Immature natural killer cell (primary cell): ENCODE data around the gene ACYP1. TPM values are rescaled to one million over a fixed set of nuclear protein-coding genes. Genes with fewer than 3 reads are reported as not detected.

Experiments used
- DNase-seq, 3 donors: peaks; one replicate each; pipeline ENCODE4 v3.0.0; 2022; ENCODE audit warnings: mixed read lengths in 1 of 3
- H3K27ac Mint-ChIP-seq, 6 donors: one replicate each; pipeline ENCODE4 v1.8.0; 2020; ENCODE audit warnings: mixed read lengths in 6 of 6, mild to moderate bottlenecking in 5 of 6, inconsistent platforms in 4 of 6, moderate library complexity in 3 of 6
- H3K27me3 Mint-ChIP-seq, 3 donors: one replicate each; pipeline ENCODE4 v1.8.0; 2020 to 2021; ENCODE audit warnings: low read depth in 3 of 3, mild to moderate bottlenecking in 3 of 3, mixed read lengths in 3 of 3, moderate library complexity in 3 of 3, inconsistent platforms in 1 of 3
- H3K36me3 Mint-ChIP-seq, 3 donors: one replicate each; pipeline ENCODE4 v1.8.0; 2020; ENCODE audit warnings: mixed read lengths in 3 of 3, inconsistent platforms in 2 of 3, mild to moderate bottlenecking in 2 of 3
- H3K4me1 Mint-ChIP-seq, 2 donors: one replicate each; pipeline ENCODE4 v1.8.0; 2020; ENCODE audit warnings: inconsistent platforms in 2 of 2, mild to moderate bottlenecking in 2 of 2, mixed read lengths in 2 of 2, moderate library complexity in 1 of 2
- H3K4me3 Mint-ChIP-seq, 5 donors: one replicate each; pipeline ENCODE4 v1.8.0; 2020; ENCODE audit warnings: mild to moderate bottlenecking in 5 of 5, mixed read lengths in 5 of 5, inconsistent platforms in 3 of 5, moderate library complexity in 3 of 5
- H3K9me3 Mint-ChIP-seq, 6 donors: one replicate each; pipeline ENCODE4 v1.8.0; 2020; ENCODE audit warnings: mild to moderate bottlenecking in 6 of 6, mixed read lengths in 6 of 6, inconsistent platforms in 4 of 6, moderate library complexity in 3 of 6
- polyA plus RNA-seq, 3 donors: library from polyadenylated mRNA; unstranded; fragments of 300-500 nt; fragmentation: Illumina TruSeq; gene quantifications; one replicate each; pipeline ENCODE4 v1.2.3, GENCODE V29; 2021

Gene ACYP1
- polyA plus RNA-seq, 3 donors from 2014 or later = 14.1 to 19.6 (median 15.4) TPM

DNA sequence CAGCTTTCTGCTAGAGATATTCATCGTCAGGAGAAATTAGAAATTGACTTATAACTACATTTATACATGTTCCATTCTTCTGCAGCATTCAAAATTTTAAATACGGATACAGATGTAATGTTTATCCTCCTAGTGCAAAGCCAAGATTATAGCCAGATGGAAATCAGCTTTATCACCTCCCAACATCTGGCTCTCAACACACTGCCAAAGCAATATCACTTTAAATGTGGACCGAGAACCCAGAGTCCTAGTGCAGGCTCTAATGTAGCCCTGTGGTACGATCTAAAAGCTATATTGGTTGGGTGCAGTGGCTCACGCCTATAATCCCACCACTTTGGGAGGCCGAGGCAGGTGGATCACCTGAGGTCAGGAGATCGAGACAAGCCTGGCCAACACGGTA, 19.1 kb downstream of the ACYP1 start:
- H3K4me3 Mint-ChIP-seq = no peak overlapping the region
- no peaks in the 10 kb centered on the region for H3K27me3 Mint-ChIP-seq
- peaks cover 5 to 43% of the 10 kb centered on the region in 2 donors for H3K4me1 Mint-ChIP-seq
- no peak overlapping the region for H3K27ac Mint-ChIP-seq
- no peaks in the 10 kb centered on the region for H3K9me3 Mint-ChIP-seq
- H3K36me3 Mint-ChIP-seq = peaks cover 0 to 9% (median 7%) of the 10 kb centered on the region in 3 donors
- no peak for DNase-seq

GRCh38 chr14:75044322-75044721, 19.5 kb downstream of the ACYP1 start:
- Mint-ChIP-seq H3K4me3 (no peak overlapping the region), H3K9me3 (no peaks in the 10 kb centered on the region), H3K4me1 (peaks cover 4 to 40% of the 10 kb centered on the region in 2 donors), H3K27ac (no peak overlapping the region), H3K27me3 (no peaks in the 10 kb centered on the region), H3K36me3 (peaks cover 0 to 9% (median 5%) of the 10 kb centered on the region in 3 donors)
- DNase-seq = no peak

DNA sequence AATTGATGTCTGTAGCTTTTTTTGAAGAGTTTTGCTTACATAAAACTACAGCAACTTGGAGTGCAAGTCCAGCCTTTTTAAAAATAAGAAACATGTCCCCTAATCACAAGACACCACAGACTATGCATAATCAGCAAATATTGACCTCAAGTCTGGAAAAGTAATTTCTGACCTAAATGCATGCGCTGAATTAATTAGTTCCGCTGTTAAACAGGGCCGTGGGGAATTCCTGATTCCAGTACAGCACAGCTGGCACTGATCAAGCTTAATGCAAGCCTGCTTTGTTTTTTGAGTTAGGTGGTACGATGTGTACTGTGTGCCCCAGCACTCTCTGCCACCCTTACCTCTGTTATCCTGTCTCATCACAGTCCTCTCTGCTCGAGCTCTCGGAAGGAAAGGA, 21.8 kb downstream of the ACYP1 start:
- Mint-ChIP-seq H3K36me3 (peaks cover 8 to 16% (median 10%) of the 10 kb centered on the region in 3 donors), H3K4me3 (no peak overlapping the region), H3K27me3 (no peaks in the 10 kb centered on the region), H3K27ac (no peak overlapping the region), H3K4me1 (peaks cover 4 to 32% of the 10 kb centered on the region in 2 donors), H3K9me3 (no peaks in the 10 kb centered on the region)
- DNase-seq = no peak

- DNase-seq = no peak
- H3K27ac Mint-ChIP-seq = no peak overlapping the region
- H3K9me3 Mint-ChIP-seq = no peaks in the 10 kb centered on the region
- peaks cover 4 to 28% of the 10 kb centered on the region in 2 donors for H3K4me1 Mint-ChIP-seq
- H3K27me3 Mint-ChIP-seq = no peaks in the 10 kb centered on the region
- H3K36me3 Mint-ChIP-seq = peaks cover 12 to 18% (median 15%) of the 10 kb centered on the region in 3 donors
- H3K4me3 Mint-ChIP-seq = no peak overlapping the region
These were observed 22.2 kb downstream of the ACYP1 start for GRCh38 chr14:75041613-75042012.

GRCh38 chr14:75040959-75041358, 22.9 kb downstream of the ACYP1 start:
- H3K27me3 Mint-ChIP-seq = no peaks in the 10 kb centered on the region
- peaks cover 15 to 21% (median 16%) of the 10 kb centered on the region in 3 donors for H3K36me3 Mint-ChIP-seq
- no peaks in the 10 kb centered on the region for H3K9me3 Mint-ChIP-seq
- no peak overlapping the region for H3K4me3 Mint-ChIP-seq
- H3K4me1 Mint-ChIP-seq = peaks cover 4 to 24% of the 10 kb centered on the region in 2 donors
- H3K27ac Mint-ChIP-seq = no peak overlapping the region
- DNase-seq = no peak

DNA sequence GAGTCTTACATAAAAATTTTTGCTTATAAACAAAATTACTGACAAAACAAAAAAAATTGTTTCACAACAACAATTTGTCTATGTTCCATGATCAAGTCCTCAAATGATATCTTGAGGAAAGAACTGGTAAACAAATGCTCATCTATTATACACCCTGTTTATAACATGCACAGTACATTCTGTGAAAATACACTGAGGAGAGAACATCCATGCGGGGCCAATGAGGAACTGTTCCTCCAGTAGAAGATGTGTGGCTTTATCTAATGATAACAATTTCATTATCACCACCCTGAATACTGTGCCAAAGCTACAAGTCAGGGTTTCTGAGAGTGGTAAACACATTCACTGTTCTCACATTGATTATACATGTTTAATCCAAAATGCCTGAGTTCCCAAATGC, 23.3 kb downstream of the ACYP1 start:
- H3K4me1 Mint-ChIP-seq = peaks cover 2 to 19% of the 10 kb centered on the region in 2 donors
- H3K4me3 Mint-ChIP-seq = no peak overlapping the region
- H3K9me3 Mint-ChIP-seq = no peaks in the 10 kb centered on the region
- H3K36me3 Mint-ChIP-seq = peaks cover 19 to 25% (median 20%) of the 10 kb centered on the region in 3 donors
- H3K27ac Mint-ChIP-seq = no peak overlapping the region
- no peaks in the 10 kb centered on the region for H3K27me3 Mint-ChIP-seq
- no peak for DNase-seq

DNA sequence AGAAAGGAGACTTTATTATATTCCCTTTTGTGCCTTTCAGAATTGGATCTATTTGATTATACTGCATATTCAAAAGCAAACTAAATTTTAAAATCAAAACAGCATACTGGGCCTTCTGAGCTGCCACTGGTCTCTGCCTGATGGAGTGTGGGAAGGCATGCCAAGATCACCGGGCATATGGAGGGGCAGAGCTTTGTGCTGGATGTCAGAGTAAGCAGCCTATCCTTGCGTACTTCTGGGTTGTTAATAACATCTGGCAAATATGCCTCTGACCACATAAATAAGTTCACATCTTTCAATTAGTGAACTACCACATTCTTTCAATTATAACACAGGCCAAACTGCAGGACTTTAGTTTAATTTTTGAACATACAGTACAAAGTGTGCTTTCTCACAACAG, 30.9 kb downstream of the ACYP1 start:
- Mint-ChIP-seq H3K27ac (no peak overlapping the region), H3K4me3 (no peak overlapping the region), H3K9me3 (no peaks in the 10 kb centered on the region), H3K4me1 (no peaks in the 10 kb centered on the region), H3K27me3 (no peaks in the 10 kb centered on the region), H3K36me3 (peaks cover 22 to 48% (median 40%) of the 10 kb centered on the region in 3 donors)
- no peak for DNase-seq

DNA sequence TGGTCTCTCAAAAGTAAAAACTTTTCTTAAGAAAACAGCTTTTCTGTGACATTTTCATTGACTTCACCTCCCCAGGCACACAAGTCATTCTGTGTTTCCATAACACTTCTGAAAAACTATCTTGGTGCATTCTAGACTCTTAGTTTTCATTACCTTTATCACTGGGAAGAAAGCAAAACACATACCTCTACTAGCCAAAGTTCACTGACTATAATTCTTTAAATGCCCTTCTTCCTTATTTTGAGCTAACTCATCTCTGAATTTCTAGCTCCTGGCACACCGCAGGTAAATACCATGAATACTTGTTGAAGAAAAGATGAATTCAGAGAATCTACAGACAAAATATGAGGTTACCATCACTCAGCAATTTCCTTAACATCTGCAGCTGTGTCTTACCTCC, 33.7 kb downstream of the ACYP1 start:
- no peaks in the 10 kb centered on the region for H3K27me3 Mint-ChIP-seq
- H3K36me3 Mint-ChIP-seq = peaks cover 10 to 33% (median 28%) of the 10 kb centered on the region in 3 donors
- DNase-seq = no peak
- H3K27ac Mint-ChIP-seq = no peak overlapping the region
- no peak overlapping the region for H3K4me3 Mint-ChIP-seq
- no peaks in the 10 kb centered on the region for H3K4me1 Mint-ChIP-seq
- H3K9me3 Mint-ChIP-seq = no peaks in the 10 kb centered on the region

GRCh38 chr14:75025876-75026275, 37.9 kb downstream of the ACYP1 start:
- no peak overlapping the region for H3K27ac Mint-ChIP-seq
- peaks cover 15 to 24% (median 15%) of the 10 kb centered on the region in 3 donors for H3K36me3 Mint-ChIP-seq
- no peaks in the 10 kb centered on the region for H3K9me3 Mint-ChIP-seq
- no peaks in the 10 kb centered on the region for H3K27me3 Mint-ChIP-seq
- no peak for DNase-seq
- H3K4me3 Mint-ChIP-seq = no peak overlapping the region
- no peaks in the 10 kb centered on the region for H3K4me1 Mint-ChIP-seq

DNA sequence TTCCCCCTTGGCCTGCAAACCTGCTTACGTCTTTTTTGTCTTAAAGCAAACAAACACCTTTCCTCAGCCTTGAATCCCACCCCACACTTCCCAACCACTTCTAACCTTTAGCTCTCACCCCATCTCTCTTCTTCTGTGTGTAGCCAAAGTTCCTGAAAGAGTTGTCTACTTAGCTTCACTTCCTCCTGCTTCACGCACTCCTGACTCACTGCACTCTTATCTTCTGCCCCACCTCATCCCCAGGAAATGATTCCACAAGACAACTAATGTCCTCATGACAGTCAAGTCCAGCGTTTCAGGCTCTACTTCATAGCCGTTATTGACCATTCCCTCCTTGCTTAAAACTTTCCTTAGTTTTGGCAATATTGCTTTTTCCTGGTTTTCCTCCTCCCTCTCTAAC, 38.7 kb downstream of the ACYP1 start:
- Mint-ChIP-seq H3K27me3 (no peaks in the 10 kb centered on the region), H3K36me3 (peaks cover 12 to 20% (median 14%) of the 10 kb centered on the region in 3 donors), H3K27ac (no peak overlapping the region), H3K4me1 (no peaks in the 10 kb centered on the region), H3K9me3 (no peaks in the 10 kb centered on the region), H3K4me3 (no peak overlapping the region)
- no peak for DNase-seq

DNA sequence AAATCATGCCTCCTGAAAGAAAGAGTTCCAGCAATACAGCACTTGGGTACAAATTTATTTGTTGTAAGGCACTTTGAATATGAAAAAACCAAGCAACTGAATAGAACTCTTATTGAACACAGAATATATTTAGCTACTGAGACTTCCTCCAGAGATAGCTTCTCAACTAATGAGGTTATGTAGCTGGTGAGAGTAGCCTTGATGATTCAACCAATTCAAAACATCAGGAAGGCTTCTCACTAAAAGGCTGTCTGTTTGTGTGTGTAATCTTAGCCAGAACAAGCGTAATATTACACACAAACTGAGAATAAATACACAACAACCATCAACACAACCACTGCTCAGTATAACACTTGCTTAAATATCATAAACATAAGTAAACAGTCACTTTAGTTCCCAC, 40.7 kb downstream of the ACYP1 start:
- no peaks in the 10 kb centered on the region for H3K27me3 Mint-ChIP-seq
- no peak for DNase-seq
- H3K9me3 Mint-ChIP-seq = no peaks in the 10 kb centered on the region
- peaks cover 17 to 32% (median 19%) of the 10 kb centered on the region in 3 donors for H3K36me3 Mint-ChIP-seq
- H3K4me1 Mint-ChIP-seq = no peaks in the 10 kb centered on the region
- no peak overlapping the region for H3K4me3 Mint-ChIP-seq
- peak overlapping the region in 1 of 6 donors; percentile 20 for H3K27ac Mint-ChIP-seq

DNA sequence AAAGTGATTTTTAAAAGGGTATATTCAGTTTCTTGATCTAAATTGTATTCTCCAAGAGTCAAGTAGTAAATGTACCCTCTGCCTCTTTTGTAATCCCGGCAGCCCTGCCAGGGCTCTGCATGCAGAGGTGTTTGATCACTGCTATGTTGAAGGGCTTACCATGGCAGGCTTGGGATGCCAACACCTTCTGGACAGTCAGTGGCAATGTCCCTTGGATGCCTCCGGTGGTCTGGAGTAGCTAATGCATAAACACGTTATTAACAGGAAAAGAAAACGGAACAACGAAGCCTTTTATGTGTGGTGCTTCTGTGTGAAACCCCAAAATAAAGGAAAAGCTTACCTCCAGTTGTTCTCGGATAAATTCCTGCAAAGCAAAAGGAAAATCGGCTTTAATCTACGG, 41.2 kb downstream of the ACYP1 start:
- Mint-ChIP-seq H3K36me3 (peaks cover 17 to 33% (median 19%) of the 10 kb centered on the region in 3 donors), H3K4me1 (no peaks in the 10 kb centered on the region), H3K9me3 (no peaks in the 10 kb centered on the region), H3K27ac (peak overlapping the region in 1 of 6 donors; percentile 19), H3K27me3 (no peaks in the 10 kb centered on the region), H3K4me3 (no peak overlapping the region)
- DNase-seq = peak in 1 of 3 donors; percentile 13

GRCh38 chr14:75018694-75019093, 45.1 kb downstream of the ACYP1 start:
- Mint-ChIP-seq H3K36me3 (peaks cover 30 to 58% (median 33%) of the 10 kb centered on the region in 3 donors), H3K4me3 (no peak overlapping the region), H3K27ac (peak overlapping the region in 1 of 6 donors; percentile 1), H3K9me3 (no peaks in the 10 kb centered on the region), H3K4me1 (no peaks in the 10 kb centered on the region), H3K27me3 (no peaks in the 10 kb centered on the region)
- DNase-seq = no peak

DNA sequence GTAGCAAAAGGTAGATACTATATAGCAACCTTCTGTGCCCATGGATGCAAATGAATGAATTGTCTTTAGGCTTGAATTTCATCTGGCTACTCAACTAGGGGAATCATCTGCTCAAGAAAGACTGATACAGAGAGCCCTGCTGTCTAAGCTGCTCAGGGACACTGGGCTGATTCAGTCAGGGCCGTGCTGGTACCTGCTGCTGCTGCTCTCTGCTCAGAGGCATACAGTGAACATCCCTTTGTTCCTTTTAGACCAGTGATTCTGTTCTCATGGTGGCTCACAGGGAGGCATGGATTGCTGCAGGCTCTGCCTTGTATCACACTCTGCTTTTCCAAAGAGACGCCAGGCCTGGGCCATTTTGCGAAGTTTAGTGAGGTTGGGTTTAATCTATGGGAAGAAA, 47.0 kb downstream of the ACYP1 start:
- DNase-seq = no peak
- peak overlapping the region in 1 of 6 donors; percentile 59 for H3K27ac Mint-ChIP-seq
- no peaks in the 10 kb centered on the region for H3K27me3 Mint-ChIP-seq
- H3K36me3 Mint-ChIP-seq = peaks cover 25 to 58% (median 33%) of the 10 kb centered on the region in 3 donors
- peaks cover 0 to 2% of the 10 kb centered on the region in 2 donors for H3K4me1 Mint-ChIP-seq
- H3K4me3 Mint-ChIP-seq = no peak overlapping the region
- no peaks in the 10 kb centered on the region for H3K9me3 Mint-ChIP-seq

GRCh38 chr14:75015496-75015895, 48.3 kb downstream of the ACYP1 start:
- no peak overlapping the region for H3K4me3 Mint-ChIP-seq
- no peaks in the 10 kb centered on the region for H3K27me3 Mint-ChIP-seq
- H3K36me3 Mint-ChIP-seq = peaks cover 25 to 52% (median 28%) of the 10 kb centered on the region in 3 donors
- no peak for DNase-seq
- H3K4me1 Mint-ChIP-seq = peaks cover 0 to 16% of the 10 kb centered on the region in 2 donors
- H3K27ac Mint-ChIP-seq = no peak overlapping the region
- H3K9me3 Mint-ChIP-seq = no peaks in the 10 kb centered on the region
